DND-41 (cell line): Measurements from ENCODE around the gene HACD3.

Experiments used
- ATAC-seq: fragments of 200-7000 bp; cut with Tn5 transposase; 3 replicates; pipeline ENCODE4 v1.9.1; 2021; ENCODE audit warnings: low read depth; ENCODE audit not compliant: insufficient read depth
- DNase-seq: peaks from one replicate; pipeline ENCODE4 v3.0.0-alpha.2; 2020
- H2AFZ ChIP-seq: 2 replicates; pipeline ENCODE4 v1.6.0; 2012; ENCODE audit warnings: low read depth, low read length
- H3K27ac ChIP-seq: 2 replicates; pipeline ENCODE4 v1.5.1; 2012; ENCODE audit warnings: low read length, inconsistent platforms
- H3K27me3 ChIP-seq: fragments of 200-600 bp; sonication (generic); 2 replicates; pipeline ENCODE4 v1.6.0; 2012; ENCODE audit warnings: low read length, mild to moderate bottlenecking, inconsistent platforms; ENCODE audit not compliant: insufficient read depth, poor library complexity
- H3K36me3 ChIP-seq: 2 replicates; pipeline ENCODE4 v1.5.1; 2012; ENCODE audit warnings: low read length, inconsistent platforms; ENCODE audit not compliant: insufficient read depth
- H3K4me1 ChIP-seq: 2 replicates; pipeline ENCODE4 v1.5.1; 2012; ENCODE audit warnings: mild to moderate bottlenecking, low read length; ENCODE audit not compliant: insufficient read depth
- H3K4me2 ChIP-seq: 2 replicates; pipeline ENCODE4 v1.6.0; 2012; ENCODE audit warnings: mild to moderate bottlenecking, moderate library complexity, low read length, inconsistent platforms; ENCODE audit not compliant: insufficient read depth
- H3K4me3 ChIP-seq, 2 experiments: fragments of 200-600 bp in 1 of 2; shearing (Covaris generic) in 1 of 2; 2 replicates each; pipeline ENCODE4 v1.5.1; 2012 to 2016; ENCODE audit warnings: inconsistent platforms in 2 of 2, low read length in 2 of 2, mild to moderate bottlenecking in 2 of 2, low read depth in 1 of 2, moderate library complexity in 1 of 2
- H3K79me2 ChIP-seq: 2 replicates; pipeline ENCODE4 v1.6.0; 2012; ENCODE audit warnings: low read length, inconsistent platforms; ENCODE audit not compliant: insufficient read depth
- H3K9ac ChIP-seq: 2 replicates; pipeline ENCODE4 v1.6.0; 2012; ENCODE audit warnings: low read depth, mild to moderate bottlenecking, inconsistent platforms, low read length, moderate library complexity
- H3K9me3 ChIP-seq: 2 replicates; pipeline ENCODE4 v1.5.1; 2012; ENCODE audit warnings: low read length, moderate library complexity, mild to moderate bottlenecking, inconsistent platforms; ENCODE audit not compliant: insufficient read depth, severe bottlenecking
- H4K20me1 ChIP-seq: 2 replicates; pipeline ENCODE4 v1.6.0; 2012; ENCODE audit warnings: low read length; ENCODE audit not compliant: insufficient read depth
- CTCF ChIP-seq: IDR thresholded peaks from 2 replicates; pipeline ENCODE4 v1.5.1; 2012; ENCODE audit warnings: borderline replicate concordance, low read length, moderate library complexity, mild to moderate bottlenecking; ENCODE audit not compliant: poor library complexity, severe bottlenecking; ENCODE audit errors: extremely low read depth
- EZH2 ChIP-seq: IDR thresholded peaks from 3 replicates; pipeline ENCODE4 v1.6.1; 2012; ENCODE audit warnings: borderline replicate concordance, low read depth, mild to moderate bottlenecking, moderate library complexity, low read length, inconsistent platforms; ENCODE audit not compliant: severe bottlenecking

Gene HACD3

GRCh38 chr15:65569728-65570127 lies 39.5 kb downstream of the HACD3 start:
- no peaks in the 10 kb centered on the region for H4K20me1 ChIP-seq
- no peaks in the 10 kb centered on the region for H3K4me1 ChIP-seq
- no peak overlapping the region for H3K27ac ChIP-seq
- ATAC-seq = no peak
- no peak overlapping the region for H2AFZ ChIP-seq
- no peaks in the 10 kb centered on the region for H3K27me3 ChIP-seq
- no peak overlapping the region for H3K4me3 ChIP-seq
- DNase-seq = no peak
- peaks cover 83% of the 10 kb centered on the region for H3K36me3 ChIP-seq
- H3K79me2 ChIP-seq = no peaks in the 10 kb centered on the region
- TF ChIP-seq CTCF = no peak
- TF ChIP-seq EZH2 = no peak
- H3K4me2 ChIP-seq = no peak overlapping the region
- H3K9me3 ChIP-seq = no peaks in the 10 kb centered on the region
- no peak overlapping the region for H3K9ac ChIP-seq

GRCh38 chr15:65571971-65572370 lies 41.7 kb downstream of the HACD3 start:
- Histone ChIP-seq H3K27me3 (no peaks in the 10 kb centered on the region), H3K4me1 (no peaks in the 10 kb centered on the region), H3K9ac (no peak overlapping the region), H3K27ac (no peak overlapping the region), H4K20me1 (no peaks in the 10 kb centered on the region), H2AFZ (no peak overlapping the region), H3K9me3 (no peaks in the 10 kb centered on the region), H3K36me3 (peaks cover 76% of the 10 kb centered on the region), H3K4me3 (no peak overlapping the region), H3K79me2 (no peaks in the 10 kb centered on the region), H3K4me2 (no peak overlapping the region)
- TF ChIP-seq CTCF (no peak), EZH2 (no peak)
- ATAC-seq (no peak), DNase-seq (no peak)

GRCh38 chr15:65576664-65577063 lies 46.4 kb downstream of the HACD3 start:
- Histone ChIP-seq H3K79me2 (no peaks in the 10 kb centered on the region), H3K9ac (no peak overlapping the region), H3K9me3 (no peaks in the 10 kb centered on the region), H3K4me2 (no peak overlapping the region), H4K20me1 (no peaks in the 10 kb centered on the region), H3K4me1 (no peaks in the 10 kb centered on the region), H3K27me3 (no peaks in the 10 kb centered on the region), H2AFZ (no peak overlapping the region), H3K36me3 (peaks cover 72% of the 10 kb centered on the region), H3K27ac (no peak overlapping the region), H3K4me3 (no peak overlapping the region)
- ATAC-seq (no peak), DNase-seq (no peak)
- TF ChIP-seq EZH2 (no peak), CTCF (no peak)
